Measurements from ENCODE around the gene CEACAM3.
"Not testable (repeated sequence)": the region's sequence is repeated elsewhere in the genome, so short reads cannot be mapped to it uniquely, and the experiment has no call there.

The CEACAM3 gene

DNA sequence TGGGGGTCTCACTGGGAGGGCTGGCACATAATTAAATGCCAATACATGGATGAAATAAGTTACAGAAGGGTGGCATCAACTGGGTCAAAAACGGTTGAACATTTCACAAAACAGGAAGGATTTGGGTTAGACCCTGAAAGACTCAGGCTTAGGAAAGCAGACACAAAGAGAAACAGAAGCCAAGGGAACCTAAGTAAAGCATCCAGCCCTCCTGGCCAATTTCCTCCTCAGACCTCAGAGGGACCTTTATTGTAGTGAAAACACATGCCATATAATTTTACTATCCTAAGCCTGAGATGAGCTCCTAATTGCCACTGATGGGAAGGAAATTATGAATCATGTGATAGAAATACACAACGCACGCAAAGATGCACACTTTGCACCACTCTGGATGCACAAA, 12.1 kb upstream of the CEACAM3 start:
- peaks cover 48% of the 10 kb centered on the region for H3K27me3 Mint-ChIP-seq
- no peak overlapping the region for H3K4me3 Mint-ChIP-seq
- no peaks in the 10 kb centered on the region for H3K9me3 Mint-ChIP-seq (ENCODE audit: low read depth)
- H3K4me1 Mint-ChIP-seq (ENCODE audit: low read depth), result peaks cover 17% of the 10 kb centered on the region
- no peak overlapping the region for H3K27ac Mint-ChIP-seq
- H3K36me3 Mint-ChIP-seq, result no peaks in the 10 kb centered on the region

DNA sequence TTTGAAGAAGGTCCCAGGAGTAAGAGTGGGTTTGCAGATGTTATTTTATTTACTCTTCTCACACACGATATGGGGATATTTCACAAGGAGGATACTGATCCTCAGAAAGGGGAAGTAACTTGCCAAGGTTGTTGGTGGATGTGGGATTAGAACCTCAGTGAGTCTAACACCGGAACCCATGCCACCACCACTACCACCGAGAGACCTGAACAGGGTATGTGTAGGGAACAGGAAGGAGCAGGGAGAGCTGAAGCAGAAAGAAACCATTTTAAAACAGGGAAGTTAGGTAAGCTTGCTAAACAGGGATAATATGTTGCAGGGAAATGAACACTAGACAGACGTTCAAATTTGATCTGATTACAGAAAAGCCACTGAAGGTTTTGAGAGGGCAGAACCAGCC, 11.6 kb upstream of the CEACAM3 start:
- peaks cover 17% of the 10 kb centered on the region for H3K4me1 Mint-ChIP-seq (ENCODE audit: low read depth)
- H3K27ac Mint-ChIP-seq, result no peak overlapping the region
- no peaks in the 10 kb centered on the region for H3K9me3 Mint-ChIP-seq (ENCODE audit: low read depth)
- H3K4me3 Mint-ChIP-seq, result peak overlapping the region; percentile 18
- peaks cover 46% of the 10 kb centered on the region for H3K27me3 Mint-ChIP-seq
- no peaks in the 10 kb centered on the region for H3K36me3 Mint-ChIP-seq

DNA sequence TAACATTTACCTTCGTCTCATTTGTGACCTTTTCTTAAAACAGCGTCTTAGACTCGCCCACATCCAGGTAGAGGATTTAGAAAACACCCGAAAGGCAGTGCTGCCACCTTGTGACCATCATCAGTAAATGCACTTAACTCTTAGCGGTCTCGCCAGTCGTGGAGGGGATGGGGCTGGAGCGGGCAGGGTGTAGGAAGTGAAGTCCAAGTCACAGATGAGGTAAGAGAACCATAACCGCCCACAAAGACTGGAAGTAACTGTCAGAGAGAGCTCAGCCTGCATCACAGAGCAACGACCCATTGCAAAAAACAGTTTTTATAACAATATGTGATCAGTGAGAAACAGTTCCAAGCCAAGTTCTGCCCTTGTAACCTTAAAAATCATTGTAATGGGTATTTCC, 10.7 kb upstream of the CEACAM3 start:
- no peaks in the 10 kb centered on the region for H3K9me3 Mint-ChIP-seq (ENCODE audit: low read depth)
- no peaks in the 10 kb centered on the region for H3K36me3 Mint-ChIP-seq
- peak overlapping the region; percentile 33 for H3K4me3 Mint-ChIP-seq
- peaks cover 40% of the 10 kb centered on the region for H3K27me3 Mint-ChIP-seq
- peaks cover 17% of the 10 kb centered on the region for H3K4me1 Mint-ChIP-seq (ENCODE audit: low read depth)
- H3K27ac Mint-ChIP-seq, result no peak overlapping the region

DNA sequence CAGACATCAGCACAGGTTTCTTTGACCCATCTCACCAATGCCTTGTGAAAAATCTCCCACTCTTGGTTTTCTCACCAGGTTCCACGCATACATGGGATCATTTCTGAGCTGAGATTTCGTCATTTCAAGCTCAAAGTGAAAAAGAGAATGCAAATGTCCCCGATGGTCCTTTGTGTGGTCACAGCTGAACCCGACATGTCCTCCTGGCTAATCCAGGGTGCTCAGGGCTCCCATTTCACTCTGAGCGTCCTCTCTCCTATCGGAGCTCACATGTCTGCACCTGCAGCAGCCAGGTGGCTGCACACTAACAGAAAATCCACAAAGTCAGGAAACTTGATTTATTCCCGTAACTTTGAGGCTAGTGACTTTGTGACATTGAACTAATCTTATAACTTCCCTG, 9.3 kb upstream of the CEACAM3 start:
- peaks cover 17% of the 10 kb centered on the region for H3K4me1 Mint-ChIP-seq (ENCODE audit: low read depth)
- H3K36me3 Mint-ChIP-seq, result no peaks in the 10 kb centered on the region
- no peaks in the 10 kb centered on the region for H3K9me3 Mint-ChIP-seq (ENCODE audit: low read depth)
- no peak overlapping the region for H3K4me3 Mint-ChIP-seq
- peaks cover 36% of the 10 kb centered on the region for H3K27me3 Mint-ChIP-seq
- no peak overlapping the region for H3K27ac Mint-ChIP-seq

- H3K4me3 Mint-ChIP-seq; H3K9me3 Mint-ChIP-seq (ENCODE audit: low read depth); H3K27ac Mint-ChIP-seq; H3K36me3 Mint-ChIP-seq: not testable (repeated sequence)
- Mint-ChIP-seq H3K27me3 (peaks cover 40% of the 10 kb centered on the region), H3K4me1 (ENCODE audit: low read depth) (peaks cover 19% of the 10 kb centered on the region)
Measured at GRCh38 chr19:41788518-41788917, 7.9 kb upstream of the CEACAM3 start.

GRCh38 chr19:41789053-41789452, 7.3 kb upstream of the CEACAM3 start:
- not testable (repeated sequence) for H3K9me3 Mint-ChIP-seq (ENCODE audit: low read depth); H3K36me3 Mint-ChIP-seq; H3K27ac Mint-ChIP-seq; H3K4me3 Mint-ChIP-seq
- H3K4me1 Mint-ChIP-seq (ENCODE audit: low read depth), result peaks cover 19% of the 10 kb centered on the region
- peaks cover 40% of the 10 kb centered on the region for H3K27me3 Mint-ChIP-seq

GRCh38 chr19:41792513-41793413, 3.6 kb upstream of the CEACAM3 start:
- H3K27me3 Mint-ChIP-seq, result peaks cover 26% of the 10 kb centered on the region
- H3K4me3 Mint-ChIP-seq, result no peak overlapping the region
- no peak overlapping the region for H3K27ac Mint-ChIP-seq
- no peaks in the 10 kb centered on the region for H3K9me3 Mint-ChIP-seq (ENCODE audit: low read depth)
- no peaks in the 10 kb centered on the region for H3K36me3 Mint-ChIP-seq
- H3K4me1 Mint-ChIP-seq (ENCODE audit: low read depth), result peaks cover 2% of the 10 kb centered on the region

DNA sequence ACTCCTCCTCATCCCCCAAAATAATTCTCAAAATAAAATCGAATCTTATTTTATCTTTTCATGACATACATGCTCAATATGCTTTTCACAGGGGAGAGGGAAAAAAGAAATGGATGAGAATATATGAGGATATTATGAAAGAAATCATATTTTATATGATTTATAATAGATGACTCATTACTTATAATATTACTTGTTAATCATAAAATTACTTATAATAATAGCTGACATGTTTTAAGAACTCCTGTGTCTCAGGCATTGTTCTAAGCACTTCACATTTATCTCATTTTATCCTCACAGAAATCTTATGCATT, 3.0 kb upstream of the CEACAM3 start:
- no peak overlapping the region for H3K27ac Mint-ChIP-seq
- peaks cover 2% of the 10 kb centered on the region for H3K4me1 Mint-ChIP-seq (ENCODE audit: low read depth)
- H3K4me3 Mint-ChIP-seq, result no peak overlapping the region
- peaks cover 26% of the 10 kb centered on the region for H3K27me3 Mint-ChIP-seq
- no peaks in the 10 kb centered on the region for H3K9me3 Mint-ChIP-seq (ENCODE audit: low read depth)
- H3K36me3 Mint-ChIP-seq, result no peaks in the 10 kb centered on the region

- no peaks in the 10 kb centered on the region for H3K9me3 Mint-ChIP-seq (ENCODE audit: low read depth)
- no peaks in the 10 kb centered on the region for H3K36me3 Mint-ChIP-seq
- H3K4me1 Mint-ChIP-seq (ENCODE audit: low read depth), result peaks cover 2% of the 10 kb centered on the region
- no peak overlapping the region for H3K4me3 Mint-ChIP-seq
- no peak overlapping the region for H3K27ac Mint-ChIP-seq
- H3K27me3 Mint-ChIP-seq, result peaks cover 22% of the 10 kb centered on the region
Measured at GRCh38 chr19:41795031-41795461, 1.3 kb upstream of the CEACAM3 start.

DNA sequence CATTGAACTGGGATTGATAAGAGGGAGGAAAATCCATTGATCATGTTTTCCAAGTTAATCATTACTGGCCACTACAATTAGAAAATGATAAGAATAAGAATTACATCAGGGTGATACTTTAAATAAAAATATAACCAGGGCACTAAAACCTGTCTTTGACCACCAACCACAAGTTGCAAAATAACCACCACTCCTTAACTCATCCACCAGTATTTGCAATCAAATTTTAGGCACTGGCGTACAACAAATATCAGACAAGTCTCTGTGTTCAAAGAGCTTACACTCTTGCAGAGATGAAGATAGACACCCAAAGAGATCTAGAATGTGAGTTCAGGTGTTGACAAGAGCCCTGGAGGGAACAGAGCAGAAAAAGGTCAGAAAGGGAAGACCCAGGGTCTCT, 514 bp downstream of the CEACAM3 start:
- Mint-ChIP-seq H3K27ac (no peak overlapping the region), H3K4me3 (no peak overlapping the region), H3K36me3 (no peaks in the 10 kb centered on the region), H3K9me3 (ENCODE audit: low read depth) (no peaks in the 10 kb centered on the region), H3K27me3 (peaks cover 20% of the 10 kb centered on the region), H3K4me1 (ENCODE audit: low read depth) (peaks cover 3% of the 10 kb centered on the region)

DNA sequence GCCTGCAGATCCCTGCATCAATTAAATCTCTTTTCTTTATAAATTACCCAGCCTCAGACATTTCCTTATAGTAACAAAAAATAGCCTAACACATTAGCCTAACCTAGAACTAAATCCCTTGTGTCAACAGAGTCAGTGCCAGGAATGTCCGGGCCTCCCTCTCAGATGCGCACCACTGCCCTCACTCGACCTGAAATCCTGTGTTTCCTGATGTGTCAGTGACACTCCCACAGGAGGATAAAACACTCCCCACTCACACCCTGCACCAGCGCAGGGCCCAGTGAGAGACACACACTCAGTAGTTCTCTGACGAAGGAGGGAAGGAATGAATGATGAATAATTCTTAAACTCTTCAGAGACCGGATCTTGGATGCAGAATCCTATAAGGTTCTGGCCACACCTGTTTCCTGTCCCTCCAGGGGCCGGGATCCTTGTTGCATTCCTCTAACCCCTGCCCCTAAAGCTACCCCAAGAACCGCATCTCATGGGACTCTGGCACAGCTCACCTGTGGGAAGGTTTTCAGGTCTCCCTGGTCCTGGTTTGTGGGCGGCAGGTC, 3.1 kb downstream of the CEACAM3 start:
- no peak overlapping the region for H3K4me3 Mint-ChIP-seq
- no peaks in the 10 kb centered on the region for H3K9me3 Mint-ChIP-seq (ENCODE audit: low read depth)
- H3K36me3 Mint-ChIP-seq, result no peaks in the 10 kb centered on the region
- peaks cover 4% of the 10 kb centered on the region for H3K27me3 Mint-ChIP-seq
- H3K27ac Mint-ChIP-seq, result no peak overlapping the region
- peaks cover 4% of the 10 kb centered on the region for H3K4me1 Mint-ChIP-seq (ENCODE audit: low read depth)

DNA sequence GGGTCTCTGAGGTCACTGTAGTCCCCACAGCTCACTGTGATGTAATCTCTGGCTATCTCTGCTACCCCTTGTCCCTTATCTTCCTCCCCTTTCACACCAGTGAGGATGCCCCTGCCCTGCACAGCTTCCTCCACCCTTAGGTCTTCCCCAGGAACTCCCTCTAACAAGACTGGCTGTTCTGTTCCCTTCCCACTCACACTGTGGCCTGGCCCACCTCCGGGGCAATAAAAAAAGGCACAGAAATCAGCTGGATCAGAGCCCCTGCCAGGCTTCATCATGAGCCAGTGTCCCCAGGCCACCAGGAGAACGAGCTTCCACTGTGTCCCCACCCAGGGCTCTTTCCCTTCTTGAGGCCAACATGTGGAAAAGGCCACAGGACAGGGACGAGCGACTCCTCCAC, 4.6 kb downstream of the CEACAM3 start:
- H3K9me3 Mint-ChIP-seq (ENCODE audit: low read depth), result no peaks in the 10 kb centered on the region
- H3K27ac Mint-ChIP-seq, result no peak overlapping the region
- peaks cover 3% of the 10 kb centered on the region for H3K27me3 Mint-ChIP-seq
- H3K36me3 Mint-ChIP-seq, result no peaks in the 10 kb centered on the region
- peaks cover 4% of the 10 kb centered on the region for H3K4me1 Mint-ChIP-seq (ENCODE audit: low read depth)
- no peak overlapping the region for H3K4me3 Mint-ChIP-seq

DNA sequence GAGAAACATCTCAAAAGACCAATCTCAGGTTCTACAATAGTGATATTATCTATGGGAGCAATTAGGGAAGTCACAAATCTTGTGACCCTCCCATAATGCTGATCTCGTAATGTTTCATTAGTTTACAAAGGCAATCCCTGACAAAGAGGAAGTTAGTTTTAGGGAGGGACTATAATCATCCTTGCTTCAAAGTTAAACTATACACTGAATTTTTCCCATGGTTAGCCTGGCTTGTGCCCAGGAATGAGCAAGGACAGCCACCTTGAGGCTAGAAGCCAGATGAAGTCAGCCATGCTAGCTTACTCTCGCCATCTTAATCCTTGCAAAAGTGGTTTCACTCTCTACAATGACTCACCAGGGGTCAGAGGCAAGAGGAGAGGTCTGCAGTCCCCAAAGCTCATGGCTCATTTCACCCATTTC, 5.4 kb downstream of the CEACAM3 start:
- Mint-ChIP-seq H3K9me3 (ENCODE audit: low read depth) (no peaks in the 10 kb centered on the region), H3K27ac (no peak overlapping the region), H3K4me3 (no peak overlapping the region), H3K36me3 (no peaks in the 10 kb centered on the region), H3K27me3 (peaks cover 3% of the 10 kb centered on the region), H3K4me1 (ENCODE audit: low read depth) (peaks cover 4% of the 10 kb centered on the region)

DNA sequence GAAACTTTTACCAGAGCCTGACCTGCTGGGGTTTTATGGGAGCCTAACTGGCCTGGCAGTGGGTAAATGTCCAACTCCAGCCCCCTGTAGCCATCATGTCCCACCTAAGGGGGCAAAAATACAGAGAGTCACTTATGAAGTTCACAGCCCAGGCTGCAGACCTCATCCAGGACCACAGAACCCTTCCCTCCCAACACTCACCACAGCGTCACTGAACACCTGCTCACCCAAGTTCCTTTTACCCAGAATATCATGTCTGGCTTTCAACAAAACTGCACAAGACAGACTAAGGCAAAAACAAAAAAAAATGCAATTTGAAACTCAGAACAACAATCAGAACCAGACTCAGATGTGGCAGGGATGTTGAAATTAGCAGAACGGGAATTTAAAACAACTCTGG, 6.4 kb downstream of the CEACAM3 start:
- Mint-ChIP-seq H3K36me3 (no peaks in the 10 kb centered on the region), H3K27me3 (peaks cover 6% of the 10 kb centered on the region), H3K4me3 (no peak overlapping the region), H3K27ac (no peak overlapping the region), H3K4me1 (ENCODE audit: low read depth) (peaks cover 4% of the 10 kb centered on the region), H3K9me3 (ENCODE audit: low read depth) (no peaks in the 10 kb centered on the region)

GRCh38 chr19:41804336-41804735, 7.9 kb downstream of the CEACAM3 start:
- peaks cover 4% of the 10 kb centered on the region for H3K4me1 Mint-ChIP-seq (ENCODE audit: low read depth)
- H3K27me3 Mint-ChIP-seq, result peaks cover 12% of the 10 kb centered on the region
- no peak overlapping the region for H3K4me3 Mint-ChIP-seq
- H3K9me3 Mint-ChIP-seq (ENCODE audit: low read depth), result no peaks in the 10 kb centered on the region
- no peak overlapping the region for H3K27ac Mint-ChIP-seq
- no peaks in the 10 kb centered on the region for H3K36me3 Mint-ChIP-seq

DNA sequence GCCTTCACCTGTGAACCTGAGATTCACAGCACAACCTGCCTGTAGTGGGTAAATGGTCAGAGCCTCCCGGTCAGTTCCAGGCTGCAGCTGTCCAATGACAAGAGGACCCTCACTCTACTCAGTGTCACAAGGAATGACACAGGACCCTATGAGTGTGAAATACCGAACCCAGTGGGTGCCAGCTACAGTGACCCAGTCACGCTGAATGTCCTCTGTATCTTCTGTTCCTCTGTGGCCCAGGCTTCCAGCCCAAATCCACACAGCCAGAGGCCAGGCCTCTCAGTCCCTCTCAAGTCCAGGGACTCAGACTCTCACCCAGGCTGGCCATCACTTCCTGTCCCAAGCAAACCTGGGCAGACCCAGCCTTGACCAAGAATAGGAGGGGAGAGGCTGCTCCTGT, 10.8 kb downstream of the CEACAM3 start:
- no peak overlapping the region for H3K4me3 Mint-ChIP-seq
- peaks cover under 1% of the 10 kb centered on the region for H3K4me1 Mint-ChIP-seq (ENCODE audit: low read depth)
- peaks cover 14% of the 10 kb centered on the region for H3K27me3 Mint-ChIP-seq
- H3K9me3 Mint-ChIP-seq (ENCODE audit: low read depth), result no peaks in the 10 kb centered on the region
- H3K27ac Mint-ChIP-seq, result no peak overlapping the region
- H3K36me3 Mint-ChIP-seq, result no peaks in the 10 kb centered on the region
